HCT116 (cell line): ENCODE results near the gene NTNG1.

ENCODE experiments used
- CBX3 ChIP-seq: IDR thresholded peaks from 2 replicates; pipeline ENCODE4 v1.6.1; 2012; ENCODE audit warnings: low read depth
- CEBPB ChIP-seq: IDR thresholded peaks from 2 replicates; pipeline ENCODE4 v1.6.1; 2012; ENCODE audit warnings: low read depth
- EZH2 ChIP-seq: fragments of 200-600 bp; sonication (generic); IDR thresholded peaks from 2 replicates; pipeline ENCODE4 v1.6.1; 2017; ENCODE audit warnings: antibody characterized with exemption, mixed run types
- EZH2phosphoT487 ChIP-seq: fragments of 200-600 bp; IDR thresholded peaks from 2 replicates; pipeline ENCODE4 v1.6.1; 2018; ENCODE audit warnings: antibody characterized with exemption, borderline replicate concordance
- POLR2A ChIP-seq: IDR thresholded peaks from 2 replicates; pipeline ENCODE4 v1.7.0; 2011; ENCODE audit warnings: borderline replicate concordance; ENCODE audit not compliant: insufficient read depth, insufficient read length; ENCODE audit errors: extremely low read depth
- POLR2AphosphoS5 ChIP-seq: IDR thresholded peaks from 2 replicates; pipeline ENCODE4 v1.6.1; 2011; ENCODE audit warnings: mild to moderate bottlenecking, low read depth, low read length, moderate library complexity
- RAD21 ChIP-seq: IDR thresholded peaks from 2 replicates; pipeline ENCODE4 v1.6.1; 2012; ENCODE audit warnings: low read depth, mild to moderate bottlenecking
- REST ChIP-seq: IDR thresholded peaks from 2 replicates; pipeline ENCODE4 v1.6.1; 2012; ENCODE audit warnings: low read depth
- YY1 ChIP-seq: IDR thresholded peaks from 2 replicates; pipeline ENCODE4 v1.6.1; 2011; ENCODE audit warnings: low read length, low read depth, moderate library complexity, mild to moderate bottlenecking; ENCODE audit not compliant: insufficient replicate concordance; ENCODE audit errors: extremely low read depth
- ZFX ChIP-seq: fragments of 450-650 bp; IDR thresholded peaks from 2 replicates; pipeline ENCODE4 v1.6.1; 2017
- TF ChIP-seq, protein P1 (sequence below), 3 experiments: fragments of 200-600 bp in 1 of 3; sonication (generic) in 1 of 3; IDR thresholded peaks in 2 of 3; conservative IDR thresholded peaks in 1 of 3; 2 replicates each; pipeline ENCODE4 v1.5.1; 2012 to 2017; ENCODE audit warnings: low read depth in 2 of 3, low read length in 2 of 3, antibody characterized with exemption in 1 of 3, borderline replicate concordance in 1 of 3, control low read depth in 1 of 3, mild to moderate bottlenecking in 1 of 3, mixed read lengths in 1 of 3, mixed run types in 1 of 3, moderate library complexity in 1 of 3; ENCODE audit not compliant: insufficient read depth in 1 of 3

DNA sequence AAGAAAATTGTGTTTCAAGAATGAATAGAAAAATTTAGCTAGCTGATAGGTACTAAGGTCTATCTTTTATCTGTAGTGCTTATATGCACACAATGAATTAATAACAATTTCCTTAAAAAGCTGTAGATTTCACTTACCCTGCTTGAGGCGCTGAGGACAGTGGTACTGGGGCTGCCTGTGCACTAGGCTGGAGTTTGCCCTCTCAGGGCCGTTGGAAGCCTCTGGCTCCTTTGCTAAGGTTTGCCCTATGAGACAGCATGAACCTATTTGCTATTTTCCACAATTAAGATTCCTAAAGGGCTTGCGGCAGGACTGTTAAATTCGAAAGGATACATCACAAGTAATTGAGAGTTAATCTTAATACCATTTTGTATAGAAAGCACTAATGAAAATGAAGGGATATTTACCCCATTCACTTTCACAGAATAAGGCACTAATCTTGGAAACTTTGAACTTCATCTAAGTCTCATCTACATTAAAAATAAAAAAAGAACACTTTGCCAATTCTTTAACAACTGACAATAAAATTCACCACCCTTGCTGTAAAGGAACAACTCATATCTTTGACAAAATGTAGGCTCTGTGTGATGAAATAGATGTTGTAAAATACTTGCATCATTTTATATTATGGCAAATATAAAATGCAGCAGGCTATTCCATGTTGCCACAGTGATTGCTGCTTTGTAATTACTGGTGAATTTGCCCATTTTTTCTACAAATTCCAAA is 293.0 kb downstream of the NTNG1 start:
- TF ChIP-seq POLR2AphosphoS5 (no peak), CEBPB (no peak), POLR2A (no peak), ZFX (no peak), EZH2phosphoT487 (no peak), RAD21 (no peak), CBX3 (no peak), EZH2 (no peak), REST (no peak), YY1 (no peak)
- TF ChIP-seq, protein P1, sequence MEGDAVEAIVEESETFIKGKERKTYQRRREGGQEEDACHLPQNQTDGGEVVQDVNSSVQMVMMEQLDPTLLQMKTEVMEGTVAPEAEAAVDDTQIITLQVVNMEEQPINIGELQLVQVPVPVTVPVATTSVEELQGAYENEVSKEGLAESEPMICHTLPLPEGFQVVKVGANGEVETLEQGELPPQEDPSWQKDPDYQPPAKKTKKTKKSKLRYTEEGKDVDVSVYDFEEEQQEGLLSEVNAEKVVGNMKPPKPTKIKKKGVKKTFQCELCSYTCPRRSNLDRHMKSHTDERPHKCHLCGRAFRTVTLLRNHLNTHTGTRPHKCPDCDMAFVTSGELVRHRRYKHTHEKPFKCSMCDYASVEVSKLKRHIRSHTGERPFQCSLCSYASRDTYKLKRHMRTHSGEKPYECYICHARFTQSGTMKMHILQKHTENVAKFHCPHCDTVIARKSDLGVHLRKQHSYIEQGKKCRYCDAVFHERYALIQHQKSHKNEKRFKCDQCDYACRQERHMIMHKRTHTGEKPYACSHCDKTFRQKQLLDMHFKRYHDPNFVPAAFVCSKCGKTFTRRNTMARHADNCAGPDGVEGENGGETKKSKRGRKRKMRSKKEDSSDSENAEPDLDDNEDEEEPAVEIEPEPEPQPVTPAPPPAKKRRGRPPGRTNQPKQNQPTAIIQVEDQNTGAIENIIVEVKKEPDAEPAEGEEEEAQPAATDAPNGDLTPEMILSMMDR (IDR thresholded peaks at IDR 0.05 in 2 of 3, conservative IDR thresholded peaks at IDR 0.05 in 1 of 3; ENCODE audit: borderline replicate concordance in 1 of 3, insufficient read depth in 1 of 3, low read depth in 2 of 3, low read length in 2 of 3), result no peak
